B cell (primary cell): ENCODE data around the gene PTPN5. TPM values are rescaled to one million over a fixed set of nuclear protein-coding genes. Genes with fewer than 3 reads are reported as not detected.

Source experiments
- ATAC-seq: fragments of 200-7000 bp; cut with Tn5 transposase; one replicate; pipeline ENCODE4 v1.10.0; 2021; ENCODE audit warnings: low read depth, mild to moderate bottlenecking, moderate number of reproducible peaks, moderate library complexity
- CTCF ChIA-PET: fragments of 350-600 bp; sonication (Branson Sonifier 250); formaldehyde crosslinking; loops from one replicate; lab custom pipeline; 2021; ENCODE audit warnings: antibody characterized with exemption, inconsistent platforms; lab: Charles Lee
- POLR2A ChIA-PET: fragments of 350-600 bp; sonication (Branson Sonifier 250); formaldehyde crosslinking; loops from one replicate; lab custom pipeline; 2021; ENCODE audit warnings: antibody characterized with exemption; lab: Charles Lee
- DNase-seq: peaks from one replicate; pipeline ENCODE4 v3.0.0; 2013
- H2AFZ ChIP-seq: 2 replicates; pipeline ENCODE4 v1.6.1; 2012; ENCODE audit warnings: mild to moderate bottlenecking, low read depth, low read length; ENCODE audit not compliant: insufficient read depth, poor library complexity, severe bottlenecking
- H3K27ac ChIP-seq, 2 donors: 1 replicate in 1 of 2; 2 replicates in 1 of 2; pipeline ENCODE4 v1.5.1; 2012 to 2013; ENCODE audit warnings: low read length in 2 of 2, mild to moderate bottlenecking in 2 of 2, moderate library complexity in 1 of 2
- H3K27me3 ChIP-seq, 4 experiments: fragments of 200-600 bp in 1 of 4; sonication (generic) in 1 of 4; replicated peaks in 1 of 4; 1 replicate in 2 of 4; 2 replicates in 2 of 4; pipeline versions ENCODE4 v1.6.1 to v1.7.0; 2013 to 2016; ENCODE audit warnings: low read length in 3 of 4, mild to moderate bottlenecking in 2 of 4, mixed read lengths in 1 of 4, moderate library complexity in 1 of 4; ENCODE audit not compliant: insufficient read depth in 4 of 4, control insufficient read depth in 3 of 4; ENCODE audit errors: control extremely low read depth in 1 of 4
- H3K36me3 ChIP-seq, 2 experiments: replicated peaks in 1 of 2; 1 replicate in 1 of 2; 2 replicates in 1 of 2; pipeline versions ENCODE4 v1.6.1 to v1.7.1; 2013; ENCODE audit warnings: low read length in 1 of 2; ENCODE audit not compliant: insufficient read depth in 2 of 2, control insufficient read depth in 1 of 2; ENCODE audit errors: control extremely low read depth in 1 of 2, extremely low read depth in 1 of 2
- H3K4me1 ChIP-seq, 2 donors: fragments of 200-600 bp in 1 of 2; sonication (generic) in 1 of 2; 1 replicate in 1 of 2; 2 replicates in 1 of 2; pipeline versions ENCODE4 v1.5.1 to v1.6.1; 2013 to 2017; ENCODE audit warnings: low read length in 2 of 2; ENCODE audit not compliant: control insufficient read depth in 2 of 2, insufficient read depth in 2 of 2
- H3K4me2 ChIP-seq: replicated peaks from 2 replicates; pipeline ENCODE3; 2012; ENCODE audit warnings: mild to moderate bottlenecking, low read depth, low read length; ENCODE audit not compliant: poor library complexity, severe bottlenecking
- H3K4me3 ChIP-seq, 5 experiments: fragments of 200-600 bp in 1 of 5; sonication (generic) in 1 of 5; 1 replicate in 3 of 5; 2 replicates in 2 of 5; pipeline versions ENCODE4 v1.5.1 to v1.7.0; 2011 to 2016; ENCODE audit warnings: low read length in 4 of 5, mild to moderate bottlenecking in 4 of 5, low read depth in 2 of 5, control low read depth in 1 of 5, moderate library complexity in 1 of 5; ENCODE audit not compliant: insufficient read depth in 1 of 5; ENCODE audit errors: control extremely low read depth in 1 of 5, extremely low read depth in 1 of 5
- H3K79me2 ChIP-seq: fragments of 200-600 bp; sonication (generic); one replicate; pipeline ENCODE4 v1.6.0; 2016; ENCODE audit warnings: low read length; ENCODE audit not compliant: control insufficient read depth, insufficient read depth
- H3K9ac ChIP-seq: fragments of 200-600 bp; sonication (generic); 2 replicates; pipeline ENCODE4 v1.6.1; 2017; ENCODE audit warnings: mild to moderate bottlenecking, low read length, moderate library complexity
- H3K9me3 ChIP-seq, 3 donors: one replicate each; pipeline versions ENCODE4 v1.6.1 to v1.7.1; 2013; ENCODE audit warnings: low read length in 2 of 3; ENCODE audit not compliant: control insufficient read depth in 2 of 3, insufficient read depth in 1 of 3; ENCODE audit errors: control extremely low read depth in 1 of 3
- H4K20me1 ChIP-seq: 2 replicates; pipeline ENCODE4 v1.6.0; 2012; ENCODE audit warnings: mild to moderate bottlenecking, low read length; ENCODE audit not compliant: insufficient read depth, control insufficient read depth, poor library complexity, severe bottlenecking
- H3K27ac Mint-ChIP-seq: one replicate; pipeline ENCODE4 v1.8.0; 2021; ENCODE audit warnings: mixed read lengths
- H3K27me3 Mint-ChIP-seq: one replicate; pipeline ENCODE4 v1.8.0; 2021; ENCODE audit warnings: mixed read lengths
- H3K4me1 Mint-ChIP-seq: one replicate; pipeline ENCODE4 v1.8.0; 2021; ENCODE audit warnings: mixed read lengths
- H3K4me3 Mint-ChIP-seq: one replicate; pipeline ENCODE4 v1.8.0; 2021; ENCODE audit warnings: mixed read lengths
- H3K9me3 Mint-ChIP-seq: one replicate; pipeline ENCODE4 v1.8.0; 2022; ENCODE audit warnings: mixed read lengths; ENCODE audit not compliant: insufficient read depth
- CTCF ChIP-seq: fragments of 200-600 bp; IDR thresholded peaks from one replicate; pipeline ENCODE4 v1.8.0; 2022; ENCODE audit warnings: antibody characterized with exemption, mild to moderate bottlenecking
- EZH2 ChIP-seq: IDR thresholded peaks from 2 replicates; pipeline ENCODE4 v1.6.1; 2012; ENCODE audit warnings: borderline replicate concordance, low read depth, mild to moderate bottlenecking, moderate library complexity, low read length; ENCODE audit not compliant: insufficient read depth, poor library complexity, severe bottlenecking
- WGBS: methylation state at CpG from one replicate; pipeline ENCODE4 v1.1.5; 2013; ENCODE audit warnings: missing lambda C conversion rate; ENCODE audit not compliant: insufficient coverage; 5-methylcytosine and 5-hydroxymethylcytosine counted together
- intact Hi-C: fragments of 100-400 bp; cut with micrococcal nuclease; formaldehyde crosslinking; loops from one replicate; pipeline ENCODE4 v1.10.0; 2022
- polyA plus RNA-seq: library from polyadenylated mRNA; depleted of rRNA; stranded (reverse); fragments of >200 nt; gene quantifications from 2 replicates; pipeline ENCODE4 v1.2.3, GENCODE V29; 2012
- total RNA-seq, 2 donors: library from RNA; stranded (reverse); fragments of 120-200 nt in 1 of 2; gene quantifications; 1 replicate in 1 of 2; 2 replicates in 1 of 2; pipeline versions ENCODE4 v1.2.3 to v1.2.4, GENCODE V29; 2013 to 2022

PTPN5 gene
- total and polyA plus RNA-seq, 2 donors (not counting 1 experiment from before 2014, with no cell fraction given): not detected

GRCh38 chr11:18798799-18799469 is 7.3 kb upstream of the PTPN5 start:
- Mint-ChIP-seq H3K27ac (no peak overlapping the region), H3K4me1 (no peaks in the 10 kb centered on the region), H3K27me3 (peaks cover 38% of the 10 kb centered on the region), H3K9me3 (no peaks in the 10 kb centered on the region), H3K4me3 (no peak overlapping the region)
- DNase-seq (no peak), ATAC-seq (no peak)
- H2AFZ ChIP-seq: no peak overlapping the region
- H3K4me3 ChIP-seq: no peak overlapping the region
- intact Hi-C loops: no loop called here
- no peak overlapping the region for H3K27ac ChIP-seq
- H4K20me1 ChIP-seq: no peaks in the 10 kb centered on the region
- TF ChIP-seq CTCF (no peak), EZH2 (no peak)
- WGBS: no CpG with 5 or more reads among the region's 3 CpGs
- H3K79me2 ChIP-seq: no peaks in the 10 kb centered on the region
- H3K27me3 ChIP-seq: peaks cover 0 to 15% (median 6%) of the 10 kb centered on the region in 4 experiments
- ChIA-PET POLR2A (no interaction called here), CTCF (interaction anchor here (1.1 kb wide), 1 partner anchor 10 kb away, joined by 3 read pairs; no protein-coding TSS in a partner anchor)
- H3K9ac ChIP-seq: no peak overlapping the region
- no peak overlapping the region for H3K4me2 ChIP-seq
- no peaks in the 10 kb centered on the region for H3K36me3 ChIP-seq
- no peaks in the 10 kb centered on the region for H3K4me1 ChIP-seq
- no peaks in the 10 kb centered on the region for H3K9me3 ChIP-seq

GRCh38 chr11:18794956-18795355 is 3.4 kb upstream of the PTPN5 start:
- Histone ChIP-seq H3K9me3 (no peaks in the 10 kb centered on the region), H2AFZ (no peak overlapping the region), H3K4me1 (peaks cover 0 to 3% of the 10 kb centered on the region in 2 donors), H3K36me3 (no peaks in the 10 kb centered on the region), H3K4me2 (no peak overlapping the region), H3K79me2 (no peaks in the 10 kb centered on the region), H3K27ac (no peak overlapping the region), H3K4me3 (no peak overlapping the region), H4K20me1 (no peaks in the 10 kb centered on the region), H3K9ac (no peak overlapping the region), H3K27me3 (peaks cover 0 to 38% (median 7%) of the 10 kb centered on the region in 4 experiments)
- no peak for DNase-seq
- no peaks in the 10 kb centered on the region for H3K9me3 Mint-ChIP-seq
- 52% methylated on average over 4 of the region's 7 CpGs for WGBS
- H3K27me3 Mint-ChIP-seq: peaks cover 50% of the 10 kb centered on the region
- H3K4me3 Mint-ChIP-seq: no peak overlapping the region
- H3K4me1 Mint-ChIP-seq: peaks cover 8% of the 10 kb centered on the region
- ATAC-seq: no peak
- intact Hi-C loops: no loop called here
- POLR2A ChIA-PET: no interaction called here
- no peak for TF ChIP-seq CTCF
- no peak for TF ChIP-seq EZH2
- CTCF ChIA-PET: no interaction called here
- H3K27ac Mint-ChIP-seq: no peak overlapping the region
